Panc1 (cell line): ENCODE results near the gene ATP1B2. TPM values are rescaled to one million over a fixed set of nuclear protein-coding genes. Genes with fewer than 3 reads are reported as not detected.

ENCODE experiments used
- ATAC-seq: fragments of 200-7000 bp; cut with Tn5 transposase; 2 replicates; pipeline ENCODE4 v1.9.1; 2020; ENCODE audit warnings: mild to moderate bottlenecking, moderate library complexity
- BruUV-seq: library from RNA; stranded (reverse); fragments of 400-500 nt; replicated peaks from 2 replicates; lab custom pipeline; 2021; lab: Mats Ljungman, UMichigan
- CTCF ChIA-PET: fragments of 300-600 bp; sonication (Branson Sonifier 250); formaldehyde crosslinking; loops from one replicate; lab custom pipeline; 2022; ENCODE audit warnings: antibody characterized with exemption; lab: Charles Lee
- POLR2A ChIA-PET: fragments of 300-600 bp; sonication (Branson Sonifier 250); formaldehyde crosslinking; loops from one replicate; lab custom pipeline; 2022; ENCODE audit warnings: antibody characterized with exemption; lab: Charles Lee
- DNase-seq: peaks from one replicate; pipeline ENCODE4 v3.0.0-alpha.2; 2010; ENCODE audit warnings: low read depth, low spot score
- H3K27ac ChIP-seq: 2 replicates; pipeline ENCODE4 v1.5.1; 2011; ENCODE audit warnings: mild to moderate bottlenecking, low read length, inconsistent platforms
- H3K27me3 ChIP-seq: fragments of 200-500 bp; sonication (Bioruptor generic); 2 replicates; pipeline ENCODE4 v1.6.0; 2014; ENCODE audit warnings: low read length, inconsistent platforms; ENCODE audit not compliant: control insufficient read depth, insufficient read depth
- H3K36me3 ChIP-seq: fragments of 200-500 bp; sonication (Bioruptor generic); 2 replicates; pipeline ENCODE4 v1.5.1; 2014; ENCODE audit warnings: inconsistent platforms, mild to moderate bottlenecking, low read length, moderate library complexity; ENCODE audit not compliant: control insufficient read depth, insufficient read depth
- H3K4me1 ChIP-seq: 2 replicates; pipeline ENCODE4 v1.5.1; 2011; ENCODE audit warnings: inconsistent platforms, mild to moderate bottlenecking, low read length, moderate library complexity; ENCODE audit not compliant: control insufficient read depth, insufficient read depth
- H3K4me3 ChIP-seq, 2 experiments: 2 replicates each; pipeline ENCODE4 v1.5.1; 2011 to 2012; ENCODE audit warnings: low read depth in 2 of 2, low read length in 2 of 2, mild to moderate bottlenecking in 2 of 2, inconsistent platforms in 1 of 2, moderate library complexity in 1 of 2
- H3K9me3 ChIP-seq: fragments of 200-500 bp; sonication (Bioruptor generic); 2 replicates; pipeline ENCODE4 v1.5.1; 2014; ENCODE audit warnings: low read depth, mild to moderate bottlenecking, inconsistent platforms, low read length, moderate library complexity; ENCODE audit not compliant: control insufficient read depth, insufficient read depth
- POLR2AphosphoS5 ChIP-seq: IDR thresholded peaks from 2 replicates; pipeline ENCODE4 v1.6.1; 2012; ENCODE audit warnings: mild to moderate bottlenecking, low read depth, low read length, moderate library complexity
- REST ChIP-seq, 2 experiments: IDR thresholded peaks; 2 replicates each; pipeline ENCODE4 v1.6.1; 2011 to 2012; ENCODE audit warnings: low read depth in 2 of 2, control low read depth in 1 of 2, low read length in 1 of 2, mild to moderate bottlenecking in 1 of 2, moderate library complexity in 1 of 2; ENCODE audit not compliant: insufficient read depth in 1 of 2
- SIN3A ChIP-seq: IDR thresholded peaks from 2 replicates; pipeline ENCODE4 v1.6.1; 2012; ENCODE audit warnings: low read depth, mild to moderate bottlenecking, low read length, moderate library complexity, borderline replicate concordance; ENCODE audit not compliant: insufficient read depth
- TCF7L2 ChIP-seq: IDR thresholded peaks from 2 replicates; pipeline ENCODE4 v1.6.1; 2011; ENCODE audit warnings: mild to moderate bottlenecking, low read depth, low read length, inconsistent platforms
- in situ Hi-C: cut with HindIII; loops from 2 replicates; pipeline ENCODE4 v1.10.0; 2016; ENCODE audit warnings: low sequenced_read_pairs, low pct_unique_long_range_greater_than_20kb
- intact Hi-C: fragments of 100-400 bp; cut with micrococcal nuclease; formaldehyde crosslinking; loops from one replicate; pipeline ENCODE4 v1.10.0; 2022; ENCODE audit not compliant: unreplicated experiment
- total RNA-seq: library from RNA; stranded (reverse); gene quantifications from one replicate; pipeline ENCODE4 v1.2.1, GENCODE V29; 2021; ENCODE audit not compliant: unreplicated experiment
- TF ChIP-seq, protein P1 (sequence below): fragments of 450-650 bp; IDR thresholded peaks from 2 replicates; pipeline ENCODE4 v1.5.1; 2017; ENCODE audit warnings: mild to moderate bottlenecking

ATP1B2 gene
- total RNA-seq, 1 experiment from 2014 or later, result 0.08 TPM

DNA sequence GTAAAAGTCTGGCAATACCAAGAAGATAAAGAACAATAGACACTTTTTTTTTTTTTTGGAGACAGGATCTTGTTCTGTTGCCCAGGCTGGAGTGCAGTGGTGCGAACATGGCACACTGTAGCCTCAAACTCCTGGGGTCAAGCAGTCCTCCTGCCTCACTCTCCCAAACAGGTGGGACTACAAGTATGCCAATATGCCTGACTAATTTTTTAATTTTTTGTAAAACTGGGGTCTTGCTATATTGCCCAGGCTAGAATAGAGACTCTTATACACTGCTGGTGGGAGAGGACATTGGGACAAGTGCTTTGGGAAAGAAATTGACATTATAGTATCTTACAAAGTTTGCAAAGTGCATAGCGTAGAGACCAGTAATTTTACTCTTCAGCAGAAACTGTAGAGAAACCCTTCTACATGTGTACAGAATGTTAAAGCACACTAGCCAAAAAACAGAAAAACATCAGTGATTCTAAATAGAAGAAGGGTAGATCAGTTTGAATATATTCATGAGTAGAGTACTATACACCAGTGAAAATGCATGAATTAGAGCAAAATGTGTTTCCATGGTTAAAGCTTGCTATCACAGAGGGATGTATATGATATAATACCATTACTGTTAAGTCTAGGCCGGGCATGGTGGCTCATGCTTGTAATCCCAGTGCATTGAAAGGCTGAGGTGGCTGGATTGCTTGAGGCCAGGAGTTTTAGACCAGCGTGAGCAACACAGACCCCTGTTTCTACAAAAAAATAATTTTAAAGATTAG is 47.3 kb downstream of the ATP1B2 start:
- in situ Hi-C loops, result no loop called here
- no TSS peak for BruUV-seq
- DNase-seq (no peak), ATAC-seq (no peak)
- ChIA-PET POLR2A (no interaction called here), CTCF (no interaction called here)
- no peak for TF ChIP-seq POLR2AphosphoS5
- TF ChIP-seq REST (IDR thresholded peaks at IDR 0.05; ENCODE audit: insufficient read depth in 1 of 2, low read depth in 2 of 2, low read length in 1 of 2), result no peak
- no peak for TF ChIP-seq SIN3A
- Histone ChIP-seq H3K36me3 (no peaks in the 10 kb centered on the region), H3K4me3 (no peak overlapping the region), H3K4me1 (no peaks in the 10 kb centered on the region), H3K27me3 (no peaks in the 10 kb centered on the region), H3K27ac (no peak overlapping the region), H3K9me3 (no peaks in the 10 kb centered on the region)
- intact Hi-C loops, result no loop called here

DNA sequence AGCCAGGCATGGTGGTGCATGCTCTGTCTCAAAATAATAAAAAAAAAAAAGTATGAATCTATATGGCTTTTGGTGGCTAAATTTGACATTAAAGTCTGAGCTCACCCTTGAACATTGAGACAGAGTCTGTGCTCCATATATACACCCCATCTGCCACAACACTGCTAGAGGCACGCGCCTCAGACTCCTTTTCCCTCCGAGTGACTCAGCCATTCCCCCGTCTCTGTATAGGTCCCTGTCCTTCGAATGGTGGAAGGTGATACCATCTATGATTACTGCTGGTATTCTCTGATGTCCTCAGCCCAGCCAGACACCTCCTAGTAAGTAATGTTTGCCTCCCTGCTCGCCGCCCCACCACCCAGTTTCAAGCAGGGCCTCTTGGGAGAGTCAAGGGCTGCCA is 49.8 kb downstream of the ATP1B2 start:
- ATAC-seq, result no peak
- H3K4me1 ChIP-seq, result peaks cover 10% of the 10 kb centered on the region; the same call in 1 of the 2 replicates
- H3K27ac ChIP-seq, result no peak overlapping the region
- TF ChIP-seq TCF7L2 (no peak), REST (IDR thresholded peaks at IDR 0.05; ENCODE audit: insufficient read depth in 1 of 2, low read depth in 2 of 2, low read length in 1 of 2) (no peak), POLR2AphosphoS5 (no peak), SIN3A (no peak)
- TF ChIP-seq, protein P1, sequence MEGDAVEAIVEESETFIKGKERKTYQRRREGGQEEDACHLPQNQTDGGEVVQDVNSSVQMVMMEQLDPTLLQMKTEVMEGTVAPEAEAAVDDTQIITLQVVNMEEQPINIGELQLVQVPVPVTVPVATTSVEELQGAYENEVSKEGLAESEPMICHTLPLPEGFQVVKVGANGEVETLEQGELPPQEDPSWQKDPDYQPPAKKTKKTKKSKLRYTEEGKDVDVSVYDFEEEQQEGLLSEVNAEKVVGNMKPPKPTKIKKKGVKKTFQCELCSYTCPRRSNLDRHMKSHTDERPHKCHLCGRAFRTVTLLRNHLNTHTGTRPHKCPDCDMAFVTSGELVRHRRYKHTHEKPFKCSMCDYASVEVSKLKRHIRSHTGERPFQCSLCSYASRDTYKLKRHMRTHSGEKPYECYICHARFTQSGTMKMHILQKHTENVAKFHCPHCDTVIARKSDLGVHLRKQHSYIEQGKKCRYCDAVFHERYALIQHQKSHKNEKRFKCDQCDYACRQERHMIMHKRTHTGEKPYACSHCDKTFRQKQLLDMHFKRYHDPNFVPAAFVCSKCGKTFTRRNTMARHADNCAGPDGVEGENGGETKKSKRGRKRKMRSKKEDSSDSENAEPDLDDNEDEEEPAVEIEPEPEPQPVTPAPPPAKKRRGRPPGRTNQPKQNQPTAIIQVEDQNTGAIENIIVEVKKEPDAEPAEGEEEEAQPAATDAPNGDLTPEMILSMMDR, result no peak
- H3K4me3 ChIP-seq, result no peak overlapping the region
- no peak for DNase-seq
- H3K36me3 ChIP-seq, result no peaks in the 10 kb centered on the region
- H3K9me3 ChIP-seq, result no peaks in the 10 kb centered on the region
- CTCF ChIA-PET, result no interaction called here
- intact Hi-C loops (no loop called here), in situ Hi-C loops (no loop called here)
- no peaks in the 10 kb centered on the region for H3K27me3 ChIP-seq
- POLR2A ChIA-PET, result interaction anchor here (0.6 to 0.7 kb wide), 2 partner anchors 14 to 50 kb away, joined by 3 to 7 read pairs; partner anchors contain the start of gene ATP1B2
- no TSS peak for BruUV-seq
